H9 (cell line): ENCODE data around the gene ABHD1. TPM values are rescaled to one million over a fixed set of nuclear protein-coding genes. Genes with fewer than 3 reads are reported as not detected.
A peak's percentile ranks its signal among the peaks of the same experiment; 100 is the strongest.

Source experiments
- DNase-seq: peaks from one replicate; pipeline ENCODE4 v3.0.0-alpha.2; 2017
- H2AFZ ChIP-seq: one replicate; pipeline ENCODE4 v1.6.1; 2013; ENCODE audit warnings: mild to moderate bottlenecking, low read length, control low read depth, moderate library complexity
- H2AK5ac ChIP-seq: 2 replicates; pipeline ENCODE4 v1.6.1; 2013; ENCODE audit warnings: low read length, control low read depth, mixed read lengths; ENCODE audit not compliant: insufficient read length
- H2BK120ac ChIP-seq: one replicate; pipeline ENCODE4 v1.6.1; 2013; ENCODE audit warnings: low read depth, mild to moderate bottlenecking, low read length, control low read depth, inconsistent platforms; ENCODE audit not compliant: poor library complexity, severe bottlenecking
- H2BK12ac ChIP-seq: 2 replicates; pipeline ENCODE4 v1.6.1; 2013; ENCODE audit warnings: low read length, control low read depth, mixed read lengths, low read depth; ENCODE audit not compliant: insufficient read length
- H2BK15ac ChIP-seq: 2 replicates; pipeline ENCODE4 v1.6.1; 2013; ENCODE audit warnings: low read depth, low read length, control low read depth
- H2BK20ac ChIP-seq: one replicate; pipeline ENCODE4 v1.6.1; 2013; ENCODE audit warnings: low read depth, mild to moderate bottlenecking, low read length, control low read depth, inconsistent platforms; ENCODE audit not compliant: poor library complexity, severe bottlenecking
- H2BK5ac ChIP-seq: 2 replicates; pipeline ENCODE4 v1.6.1; 2013; ENCODE audit warnings: low read length, control low read depth, mixed read lengths; ENCODE audit not compliant: insufficient read length
- H3K14ac ChIP-seq: 2 replicates; pipeline ENCODE4 v1.6.1; 2013; ENCODE audit warnings: low read length, control low read depth; ENCODE audit not compliant: insufficient read depth
- H3K18ac ChIP-seq: 2 replicates; pipeline ENCODE4 v1.6.1; 2013; ENCODE audit warnings: low read depth, mild to moderate bottlenecking, mixed read lengths, low read length, control low read depth; ENCODE audit not compliant: insufficient read length
- H3K23ac ChIP-seq: 2 replicates; pipeline ENCODE4 v1.6.1; 2013; ENCODE audit warnings: low read length, control low read depth, mixed read lengths, low read depth; ENCODE audit not compliant: insufficient read length
- H3K23me2 ChIP-seq: 2 replicates; pipeline ENCODE4 v1.6.1; 2013; ENCODE audit warnings: low read depth, mild to moderate bottlenecking, mixed read lengths, low read length, control low read depth; ENCODE audit not compliant: insufficient read length, poor library complexity, severe bottlenecking
- H3K27ac ChIP-seq: 2 replicates; pipeline ENCODE4 v1.5.1; 2013; ENCODE audit warnings: low read length, control low read depth, mixed read lengths, low read depth; ENCODE audit not compliant: insufficient read length
- H3K27me3 ChIP-seq: 2 replicates; pipeline ENCODE4 v1.6.1; 2013; ENCODE audit warnings: low read length, control low read depth, inconsistent platforms; ENCODE audit not compliant: insufficient read depth
- H3K4ac ChIP-seq: 2 replicates; pipeline ENCODE4 v1.6.1; 2013; ENCODE audit warnings: low read depth, mild to moderate bottlenecking, control low read depth, inconsistent platforms, low read length, moderate library complexity
- H3K4me1 ChIP-seq: 2 replicates; pipeline ENCODE4 v1.6.1; 2013; ENCODE audit warnings: low read length, control low read depth, inconsistent platforms; ENCODE audit not compliant: insufficient read depth
- H3K4me2 ChIP-seq: 2 replicates; pipeline ENCODE4 v1.6.1; 2013; ENCODE audit warnings: low read length, control low read depth, mixed read lengths; ENCODE audit not compliant: insufficient read length, insufficient read depth
- H3K56ac ChIP-seq: 2 replicates; pipeline ENCODE4 v1.6.1; 2013; ENCODE audit warnings: low read depth, mild to moderate bottlenecking, mixed read lengths, low read length, control low read depth; ENCODE audit not compliant: insufficient read length
- H3K79me1 ChIP-seq: 2 replicates; pipeline ENCODE4 v1.6.1; 2013; ENCODE audit warnings: low read depth, mild to moderate bottlenecking, moderate library complexity, low read length, control low read depth, inconsistent platforms; ENCODE audit not compliant: insufficient read depth, poor library complexity, severe bottlenecking
- H3K79me2 ChIP-seq: 2 replicates; pipeline ENCODE4 v1.6.1; 2013; ENCODE audit warnings: low read length, control low read depth, inconsistent platforms; ENCODE audit not compliant: insufficient read depth
- H3K9ac ChIP-seq: 2 replicates; pipeline ENCODE4 v1.6.1; 2013; ENCODE audit warnings: low read length, control low read depth, mixed read lengths; ENCODE audit not compliant: insufficient read length; ENCODE audit errors: extremely low read depth
- H3K9me3 ChIP-seq: one replicate; pipeline ENCODE4 v1.6.1; 2013; ENCODE audit warnings: low read depth, low read length, inconsistent platforms; ENCODE audit not compliant: control insufficient read depth
- H3T11ph ChIP-seq: one replicate; pipeline ENCODE4 v1.6.1; 2013; ENCODE audit warnings: mild to moderate bottlenecking, low read length, control low read depth, inconsistent platforms
- H4K20me1 ChIP-seq: one replicate; pipeline ENCODE4 v1.6.1; 2013; ENCODE audit not compliant: control insufficient read depth, insufficient read length, insufficient read depth
- H4K5ac ChIP-seq: 2 replicates; pipeline ENCODE4 v1.6.1; 2013; ENCODE audit warnings: low read depth, mild to moderate bottlenecking, mixed read lengths, low read length, control low read depth; ENCODE audit not compliant: insufficient read length
- H4K8ac ChIP-seq: replicated peaks from 2 replicates; pipeline ENCODE4 v1.6.1; 2013; ENCODE audit warnings: low read length, control low read depth, mixed read lengths, low read depth; ENCODE audit not compliant: insufficient read length
- H4K91ac ChIP-seq: 2 replicates; pipeline ENCODE4 v1.6.1; 2013; ENCODE audit warnings: low read depth, mild to moderate bottlenecking, moderate library complexity, mixed read lengths, low read length, control low read depth; ENCODE audit not compliant: insufficient read length
- H3K27ac Mint-ChIP-seq, 3 experiments: 2 replicates in 2 of 3; 3 replicates in 1 of 3; pipeline ENCODE4 v1.8.0; 2020 to 2021; ENCODE audit warnings: mixed read lengths in 3 of 3, mild to moderate bottlenecking in 1 of 3, moderate library complexity in 1 of 3
- H3K27me3 Mint-ChIP-seq: 2 replicates; pipeline ENCODE4 v1.8.0; 2021; ENCODE audit warnings: low read depth, mild to moderate bottlenecking, moderate library complexity, mixed read lengths
- H3K36me3 Mint-ChIP-seq, 3 experiments: 2 replicates in 2 of 3; 3 replicates in 1 of 3; pipeline ENCODE4 v1.8.0; 2020 to 2021; ENCODE audit warnings: low read depth in 3 of 3, mixed read lengths in 3 of 3; ENCODE audit not compliant: insufficient read depth in 1 of 3
- H3K4me1 Mint-ChIP-seq, 2 experiments: 2 replicates each; pipeline ENCODE4 v1.8.0; 2020; ENCODE audit warnings: mixed read lengths in 2 of 2
- H3K4me3 Mint-ChIP-seq, 2 experiments: 2 replicates in 1 of 2; 3 replicates in 1 of 2; pipeline ENCODE4 v1.8.0; 2020 to 2021; ENCODE audit warnings: mild to moderate bottlenecking in 2 of 2, mixed read lengths in 2 of 2, moderate library complexity in 1 of 2
- H3K9me3 Mint-ChIP-seq, 2 experiments: 2 replicates in 1 of 2; 3 replicates in 1 of 2; pipeline ENCODE4 v1.8.0; 2020; ENCODE audit warnings: mild to moderate bottlenecking in 2 of 2, mixed read lengths in 2 of 2, moderate library complexity in 1 of 2
- WGBS: extraction: QIAGEN DNeasy Blood & Tissue Kit; methylation state at CpG from one replicate; pipeline ENCODE4 v1.1.7; 2013; ENCODE audit warnings: missing lambda C conversion rate, low lambda C conversion rate, mixed read lengths; ENCODE audit not compliant: insufficient read length; ENCODE audit errors: extremely low coverage; 5-methylcytosine and 5-hydroxymethylcytosine counted together
- total RNA-seq: library from RNA; stranded (reverse); gene quantifications from 2 replicates; pipeline ENCODE4 v1.2.1, GENCODE V29; 2021
- TF ChIP-seq, protein P1 (sequence below): fragments of 200-600 bp; sonication (generic); conservative IDR thresholded peaks from 3 replicates; pipeline ENCODE4 v1.8.0; 2021; ENCODE audit warnings: antibody characterized with exemption, mild to moderate bottlenecking

ABHD1 gene
- total RNA-seq, 1 experiment from 2014 or later = 0.31 TPM

DNA sequence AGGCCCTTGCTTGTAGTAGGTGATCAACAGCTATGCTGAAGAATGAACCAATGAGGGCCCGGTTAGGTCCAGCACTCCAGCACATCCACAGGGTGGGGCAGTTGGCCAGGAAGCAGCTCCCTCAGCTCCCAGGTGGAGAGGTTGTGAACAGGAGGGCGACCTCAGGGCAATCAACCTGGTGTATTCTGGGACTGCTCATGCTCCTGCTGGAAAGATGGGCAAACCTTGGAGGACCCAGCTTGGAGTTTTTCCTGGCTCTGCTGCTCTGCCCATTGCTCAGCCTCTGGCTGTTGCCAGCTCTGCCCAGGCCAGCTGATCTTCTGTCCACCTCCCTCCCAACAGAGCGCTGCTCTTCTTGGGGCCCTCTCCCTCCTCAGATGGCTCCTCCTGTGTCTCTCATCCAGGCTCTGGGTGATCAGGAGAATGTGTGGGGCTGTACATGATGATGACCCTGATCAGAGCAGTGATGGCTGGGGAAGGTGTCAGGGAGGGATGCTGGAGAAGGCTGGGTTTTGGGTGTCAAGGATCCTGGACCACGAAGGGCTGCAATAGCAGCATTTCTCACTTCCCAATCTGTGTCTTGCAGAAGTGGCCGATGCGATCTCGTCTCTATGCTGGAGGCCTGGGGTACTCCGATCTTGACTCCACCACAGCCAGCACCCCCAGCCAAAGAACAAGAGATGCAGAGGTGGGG, 28.6 kb downstream of the ABHD1 start:
- H3K4me1 ChIP-seq = no peaks in the 10 kb centered on the region
- no peak overlapping the region for H2AFZ ChIP-seq
- no peak overlapping the region for H3K27ac ChIP-seq
- Mint-ChIP-seq H3K36me3 (no peaks in the 10 kb centered on the region), H3K9me3 (peaks cover 0 to 2% of the 10 kb centered on the region in 2 experiments; a peak in 2 of 5 replicates), H3K27ac (peak overlapping the region in 1 of 3 experiments; percentile 33; a peak in 1 of 7 replicates), H3K4me1 (peaks cover 0 to 2% of the 10 kb centered on the region in 2 experiments; a peak in 1 of 4 replicates), H3K27me3 (peaks cover 2% of the 10 kb centered on the region; the same call in 1 of the 2 replicates), H3K4me3 (no peak overlapping the region)
- no peak overlapping the region for H3K23ac ChIP-seq
- no peaks in the 10 kb centered on the region for H3K79me2 ChIP-seq
- no peaks in the 10 kb centered on the region for H4K20me1 ChIP-seq
- no peak overlapping the region for H4K8ac ChIP-seq
- DNase-seq = peak; percentile 65
- H2AK5ac ChIP-seq = no peak overlapping the region
- H3K79me1 ChIP-seq = no peaks in the 10 kb centered on the region
- H3K27me3 ChIP-seq = no peaks in the 10 kb centered on the region
- WGBS = no CpG with 5 or more reads among the region's 8 CpGs
- no peak overlapping the region for H3K4me2 ChIP-seq
- no peak overlapping the region for H3K4ac ChIP-seq
- H3K56ac ChIP-seq = no peak overlapping the region
- H2BK120ac ChIP-seq = no peak overlapping the region
- no peak overlapping the region for H2BK15ac ChIP-seq
- H4K91ac ChIP-seq = peak overlapping the region; percentile 72
- no peaks in the 10 kb centered on the region for H3K23me2 ChIP-seq
- H3K18ac ChIP-seq = no peak overlapping the region
- H3K9ac ChIP-seq = no peak overlapping the region
- no peak overlapping the region for H2BK20ac ChIP-seq
- H2BK12ac ChIP-seq = no peak overlapping the region
- H4K5ac ChIP-seq = no peak overlapping the region
- H3K9me3 ChIP-seq = no peaks in the 10 kb centered on the region
- no peak overlapping the region for H3T11ph ChIP-seq
- no peak overlapping the region for H2BK5ac ChIP-seq
- TF ChIP-seq, protein P1, sequence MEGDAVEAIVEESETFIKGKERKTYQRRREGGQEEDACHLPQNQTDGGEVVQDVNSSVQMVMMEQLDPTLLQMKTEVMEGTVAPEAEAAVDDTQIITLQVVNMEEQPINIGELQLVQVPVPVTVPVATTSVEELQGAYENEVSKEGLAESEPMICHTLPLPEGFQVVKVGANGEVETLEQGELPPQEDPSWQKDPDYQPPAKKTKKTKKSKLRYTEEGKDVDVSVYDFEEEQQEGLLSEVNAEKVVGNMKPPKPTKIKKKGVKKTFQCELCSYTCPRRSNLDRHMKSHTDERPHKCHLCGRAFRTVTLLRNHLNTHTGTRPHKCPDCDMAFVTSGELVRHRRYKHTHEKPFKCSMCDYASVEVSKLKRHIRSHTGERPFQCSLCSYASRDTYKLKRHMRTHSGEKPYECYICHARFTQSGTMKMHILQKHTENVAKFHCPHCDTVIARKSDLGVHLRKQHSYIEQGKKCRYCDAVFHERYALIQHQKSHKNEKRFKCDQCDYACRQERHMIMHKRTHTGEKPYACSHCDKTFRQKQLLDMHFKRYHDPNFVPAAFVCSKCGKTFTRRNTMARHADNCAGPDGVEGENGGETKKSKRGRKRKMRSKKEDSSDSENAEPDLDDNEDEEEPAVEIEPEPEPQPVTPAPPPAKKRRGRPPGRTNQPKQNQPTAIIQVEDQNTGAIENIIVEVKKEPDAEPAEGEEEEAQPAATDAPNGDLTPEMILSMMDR = peak; percentile 36; the same call in 2 of the 3 replicates
- no peak overlapping the region for H3K14ac ChIP-seq
